K562 (cell line): Measurements from ENCODE around the gene C13orf46. TPM values are rescaled to one million over a fixed set of nuclear protein-coding genes. Genes with fewer than 3 reads are reported as not detected.

Experiments used
- ATF2 ChIP-seq: sonication (generic); formaldehyde crosslinking; IDR thresholded peaks from 2 replicates; pipeline ENCODE4 v1.8.1; 2022; ENCODE audit warnings: missing genetic modification reagents
- CREB5 ChIP-seq: fragments of 250-450 bp; sonication (Bioruptor Pico); IDR thresholded peaks from 2 replicates; pipeline ENCODE4 v1.5.0; 2020; ENCODE audit warnings: mild to moderate bottlenecking
- DPF2 ChIP-seq: fragments of 450-650 bp; IDR thresholded peaks from 2 replicates; pipeline ENCODE4 v1.6.1; 2016
- FOXJ3 ChIP-seq: sonication (generic); formaldehyde crosslinking; IDR thresholded peaks from 2 replicates; pipeline ENCODE4 v1.4.0; 2020; ENCODE audit warnings: mild to moderate bottlenecking, missing genetic modification reagents
- GMEB1 ChIP-seq: fragments of 250-450 bp; sonication (Bioruptor Pico); IDR thresholded peaks from 2 replicates; pipeline ENCODE4 v1.4.0; 2020; ENCODE audit warnings: mild to moderate bottlenecking
- GTF3C2 ChIP-seq: IDR thresholded peaks from 3 replicates; pipeline ENCODE4 v1.6.1; 2011; ENCODE audit warnings: borderline replicate concordance, mild to moderate bottlenecking, moderate library complexity; ENCODE audit not compliant: insufficient read length; ENCODE audit errors: extremely low read depth
- IRF1 ChIP-seq: sonication (generic); formaldehyde crosslinking; IDR thresholded peaks from 2 replicates; pipeline ENCODE4 v1.8.0; 2022; ENCODE audit warnings: missing genetic modification reagents, mild to moderate bottlenecking, borderline replicate concordance
- KAT8 ChIP-seq: fragments of 450-650 bp; IDR thresholded peaks from 2 replicates; pipeline ENCODE4 v1.6.1; 2016; ENCODE audit warnings: low read depth, mild to moderate bottlenecking
- KDM1A ChIP-seq, 2 experiments: fragments of 450-650 bp; IDR thresholded peaks; 2 replicates each; pipeline ENCODE4 v1.6.1; 2016; ENCODE audit warnings: mild to moderate bottlenecking in 2 of 2
- MAFG ChIP-seq: fragments of 450-650 bp; conservative IDR thresholded peaks from 2 replicates; pipeline ENCODE4 v1.6.1; 2016; ENCODE audit warnings: missing genetic modification characterization, missing compliant biosample characterization
- MITF ChIP-seq: IDR thresholded peaks from 2 replicates; pipeline ENCODE4 v1.6.1; 2014; ENCODE audit warnings: antibody characterized with exemption
- RHOXF2B ChIP-seq: fragments of 250-450 bp; sonication (Bioruptor Pico); conservative IDR thresholded peaks from 2 replicates; pipeline ENCODE4 v1.5.1; 2021
- SMAD4 ChIP-seq: fragments of 250-450 bp; sonication (Bioruptor Pico); conservative IDR thresholded peaks from 2 replicates; pipeline ENCODE4 v1.8.0; 2021; ENCODE audit warnings: inconsistent platforms, mild to moderate bottlenecking, moderate library complexity
- SMARCA5 ChIP-seq: fragments of 450-650 bp; IDR thresholded peaks from 2 replicates; pipeline ENCODE4 v1.6.1; 2016
- SOX6 ChIP-seq: fragments of 450-650 bp; IDR thresholded peaks from 2 replicates; pipeline ENCODE4 v1.6.1; 2014; ENCODE audit warnings: mild to moderate bottlenecking
- SRSF3 ChIP-seq: fragments of 200-400 bp; formaldehyde crosslinking; IDR thresholded peaks from 2 replicates; pipeline ENCODE4 v1.6.1; 2016; ENCODE audit warnings: mild to moderate bottlenecking, low read length, moderate library complexity; ENCODE audit not compliant: insufficient read depth
- SUPT5H ChIP-seq: fragments of 450-650 bp; IDR thresholded peaks from 2 replicates; pipeline ENCODE4 v1.6.1; 2016
- TSC22D4 ChIP-seq: fragments of 450-650 bp; IDR thresholded peaks from 2 replicates; pipeline ENCODE4 v1.6.1; 2016; ENCODE audit warnings: missing genetic modification characterization, missing biosample characterization, control low read depth
- ZNF778 ChIP-seq: fragments of 450-650 bp; formaldehyde crosslinking; IDR thresholded peaks from 2 replicates; pipeline ENCODE4 v1.4.0; 2020; ENCODE audit warnings: mild to moderate bottlenecking, moderate library complexity
- polyA plus RNA-seq, 8 experiments: library from polyadenylated mRNA; depleted of rRNA in 4 of 8; stranded (reverse) in 5 of 8; unstranded in 3 of 8; fragments of >200 nt; fragmentation: Nextera tagmentation in 2 of 8; fragmentation: Illumina TruSeq in 1 of 8; extraction: Ambion mirVana in 2 of 8; extraction: Trizol in 1 of 8; gene quantifications; 2 replicates each; pipeline versions ENCODE4 v1.2.1 to v1.2.3, GENCODE V29; 2011 to 2014; ENCODE audit warnings: inconsistent platforms in 1 of 8, missing spikeins in 1 of 8
- total RNA-seq, 7 experiments: library from RNA; depleted of rRNA in 6 of 7; stranded (reverse); fragments of >200 nt in 6 of 7; fragmentation: Illumina TruSeq in 2 of 7; extraction: Trizol in 2 of 7; gene quantifications; 2 replicates each; pipeline versions ENCODE4 v1.2.1 to v1.2.3, GENCODE V29; 2011 to 2021; ENCODE audit warnings: low replicate concordance in 1 of 7

C13orf46 gene
- total and polyA plus RNA-seq, 9 of the 15 experiments (the other 6 are each of a cell fraction or from before 2014, with no cell fraction given) = 0.04 to 0.24 (median 0.05) TPM; not detected in 4

- TF ChIP-seq KAT8 = no peak
- TF ChIP-seq SOX6 = 0 out of 2 replicates have a peak, but pooled peaks have one; percentile 63
- 0 out of 2 replicates have a peak, but pooled peaks have one; percentile 44 for TF ChIP-seq GMEB1 (CRISPR knock-in tag)
- peak; percentile 59 to 72; a peak in 3 of 4 replicates for TF ChIP-seq KDM1A (IDR thresholded peaks at IDR 0.05)
- TF ChIP-seq GTF3C2 = no peak
- no peak; the same call in 1 of the 2 replicates for TF ChIP-seq FOXJ3 (CRISPR knock-in tag)
- peak; percentile 85 for TF ChIP-seq SUPT5H
- peak; percentile 77 for TF ChIP-seq SMAD4 (CRISPR knock-in tag)
- peak; percentile 96 for TF ChIP-seq DPF2
- TF ChIP-seq CREB5 (CRISPR knock-in tag) = no peak
- TF ChIP-seq SMARCA5 = no peak
- no peak for TF ChIP-seq RHOXF2B (CRISPR knock-in tag)
- TF ChIP-seq SRSF3 = no peak
- no peak for TF ChIP-seq IRF1 (CRISPR knock-in tag)
- TF ChIP-seq MITF = no peak
- no peak for TF ChIP-seq ATF2 (CRISPR knock-in tag)
- TF ChIP-seq ZNF778 (CRISPR knock-in tag) = no peak
- TF ChIP-seq MAFG (tag) = 0 out of 2 replicates have a peak, but pooled peaks have one; percentile 20
- no peak for TF ChIP-seq TSC22D4 (tag)
Measured at GRCh38 chr13:114004420-114005205, 30.7 kb upstream of the C13orf46 start (continued).
